ENCODE data around the gene KIF23. TPM values are rescaled to one million over a fixed set of nuclear protein-coding genes. Genes with fewer than 3 reads are reported as not detected.

Gene KIF23
- total RNA-seq, 1 experiment from 2014 or later: 87.8 TPM

GRCh38 chr15:69468241-69469121 is 54.3 kb downstream of the KIF23 start:
- CTCF ChIA-PET: interaction anchor here (1.4 to 5.6 kb wide), 2 partner anchors 8 to 11 kb away, joined by 3 to 40 read pairs; no protein-coding TSS in a partner anchor
- no peaks in the 10 kb centered on the region for H3K9me3 Mint-ChIP-seq
- POLR2A ChIA-PET: no interaction called here
- peaks cover 2% of the 10 kb centered on the region for H3K4me1 Mint-ChIP-seq
- ATAC-seq: no peak
- H3K27me3 Mint-ChIP-seq (ENCODE audit: low read depth): no peaks in the 10 kb centered on the region
- H3K4me3 Mint-ChIP-seq: no peak overlapping the region
- no peak for DNase-seq (ENCODE audit: low spot score)
- no peaks in the 10 kb centered on the region for H3K36me3 Mint-ChIP-seq
- no peak overlapping the region for H3K27ac Mint-ChIP-seq
- no peak for TF ChIP-seq ZNF317 (CRISPR knock-in tag; IDR thresholded peaks at IDR 0.05; ENCODE audit: borderline replicate concordance, low read depth)
- TF ChIP-seq, protein P1, sequence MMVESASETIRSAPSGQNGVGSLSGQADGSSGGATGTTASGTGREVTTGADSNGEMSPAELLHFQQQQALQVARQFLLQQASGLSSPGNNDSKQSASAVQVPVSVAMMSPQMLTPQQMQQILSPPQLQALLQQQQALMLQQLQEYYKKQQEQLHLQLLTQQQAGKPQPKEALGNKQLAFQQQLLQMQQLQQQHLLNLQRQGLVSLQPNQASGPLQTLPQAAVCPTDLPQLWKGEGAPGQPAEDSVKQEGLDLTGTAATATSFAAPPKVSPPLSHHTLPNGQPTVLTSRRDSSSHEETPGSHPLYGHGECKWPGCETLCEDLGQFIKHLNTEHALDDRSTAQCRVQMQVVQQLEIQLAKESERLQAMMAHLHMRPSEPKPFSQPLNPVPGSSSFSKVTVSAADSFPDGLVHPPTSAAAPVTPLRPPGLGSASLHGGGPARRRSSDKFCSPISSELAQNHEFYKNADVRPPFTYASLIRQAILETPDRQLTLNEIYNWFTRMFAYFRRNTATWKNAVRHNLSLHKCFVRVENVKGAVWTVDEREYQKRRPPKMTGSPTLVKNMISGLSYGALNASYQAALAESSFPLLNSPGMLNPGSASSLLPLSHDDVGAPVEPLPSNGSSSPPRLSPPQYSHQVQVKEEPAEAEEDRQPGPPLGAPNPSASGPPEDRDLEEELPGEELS (CRISPR knock-in tag; IDR thresholded peaks at IDR 0.05): no peak
- TF ChIP-seq JUN (CRISPR knock-in tag; IDR thresholded peaks at IDR 0.05): no peak
- TF ChIP-seq GABPB1 (CRISPR knock-in tag; IDR thresholded peaks at IDR 0.05): no peak
- TF ChIP-seq E2F4 (CRISPR knock-in tag; IDR thresholded peaks at IDR 0.05; ENCODE audit: borderline replicate concordance, low read depth): no peak
- no peak for TF ChIP-seq ZNF232 (CRISPR knock-in tag; IDR thresholded peaks at IDR 0.05)
- no peak for TF ChIP-seq AR (CRISPR knock-in tag; IDR thresholded peaks at IDR 0.05)
- TF ChIP-seq, protein P2, sequence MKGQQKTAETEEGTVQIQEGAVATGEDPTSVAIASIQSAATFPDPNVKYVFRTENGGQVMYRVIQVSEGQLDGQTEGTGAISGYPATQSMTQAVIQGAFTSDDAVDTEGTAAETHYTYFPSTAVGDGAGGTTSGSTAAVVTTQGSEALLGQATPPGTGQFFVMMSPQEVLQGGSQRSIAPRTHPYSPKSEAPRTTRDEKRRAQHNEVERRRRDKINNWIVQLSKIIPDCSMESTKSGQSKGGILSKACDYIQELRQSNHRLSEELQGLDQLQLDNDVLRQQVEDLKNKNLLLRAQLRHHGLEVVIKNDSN (CRISPR knock-in tag; IDR thresholded peaks at IDR 0.05): no peak
- TF ChIP-seq ZNF416 (CRISPR knock-in tag; IDR thresholded peaks at IDR 0.05): no peak
- TF ChIP-seq CREM (CRISPR knock-in tag; IDR thresholded peaks at IDR 0.05): no peak
- TF ChIP-seq RELA (CRISPR knock-in tag; IDR thresholded peaks at IDR 0.05; ENCODE audit: borderline replicate concordance): no peak
- no peak for TF ChIP-seq ELF4 (CRISPR knock-in tag; IDR thresholded peaks at IDR 0.05; ENCODE audit: low read depth)
- TF ChIP-seq ZNF512 (CRISPR knock-in tag; IDR thresholded peaks at IDR 0.05; ENCODE audit: borderline replicate concordance): no peak

DNA sequence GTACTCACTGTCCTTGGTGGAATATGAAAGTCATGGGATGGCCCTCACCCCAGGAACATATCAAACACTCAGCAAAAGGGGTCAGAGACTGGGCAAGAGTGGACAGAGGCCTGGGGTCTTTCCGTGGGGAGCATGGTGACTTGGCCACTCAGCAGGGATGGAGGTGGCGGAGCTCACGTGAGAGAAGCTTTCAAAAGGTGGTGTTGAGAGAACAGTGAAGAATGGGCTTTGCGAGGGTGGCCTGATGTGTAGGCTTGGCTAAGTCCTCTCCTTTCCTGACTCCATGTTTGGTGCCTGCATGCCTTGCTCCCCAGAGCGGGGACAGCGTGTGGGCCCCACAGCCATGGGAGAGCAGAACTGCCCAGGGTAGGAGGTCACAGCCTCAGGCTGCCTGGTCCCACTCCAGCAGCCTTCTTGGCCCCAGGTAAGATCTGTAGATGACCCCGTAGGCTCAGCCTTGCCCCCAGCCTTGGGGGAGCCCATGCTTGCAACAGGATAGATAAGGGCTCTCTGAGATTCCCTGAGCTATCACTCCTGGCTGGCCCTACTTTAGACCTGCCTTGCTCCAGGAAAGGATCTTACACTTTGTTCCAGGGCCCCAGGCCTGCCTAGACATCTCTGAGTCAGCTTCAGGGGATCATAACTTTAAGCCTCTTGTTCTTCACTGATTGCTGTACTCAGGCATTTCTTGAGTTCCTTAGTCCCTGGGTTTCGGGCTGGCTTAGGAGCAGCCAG is 55.5 kb downstream of the KIF23 start:
- ATAC-seq: no peak
- H3K36me3 Mint-ChIP-seq: no peaks in the 10 kb centered on the region
- ChIA-PET CTCF (interaction anchor here (5.6 kb wide), 1 partner anchor 7 kb away, joined by 40 read pairs; no protein-coding TSS in a partner anchor), POLR2A (no interaction called here)
- no peak overlapping the region for H3K4me3 Mint-ChIP-seq
- H3K4me1 Mint-ChIP-seq: no peaks in the 10 kb centered on the region
- no peak for DNase-seq (ENCODE audit: low spot score)
- no peaks in the 10 kb centered on the region for H3K9me3 Mint-ChIP-seq
- H3K27ac Mint-ChIP-seq: no peak overlapping the region
- no peaks in the 10 kb centered on the region for H3K27me3 Mint-ChIP-seq (ENCODE audit: low read depth)
- TF ChIP-seq CREM (CRISPR knock-in tag; IDR thresholded peaks at IDR 0.05): no peak
- TF ChIP-seq ZNF263 (CRISPR knock-in tag; IDR thresholded peaks at IDR 0.05; ENCODE audit: low read depth): no peak
- TF ChIP-seq, protein P2 (CRISPR knock-in tag; IDR thresholded peaks at IDR 0.05): no peak
- TF ChIP-seq NR3C1 (CRISPR knock-in tag; conservative IDR thresholded peaks at IDR 0.05; ENCODE audit: low read depth): no peak
- no peak for TF ChIP-seq ETV6 (CRISPR knock-in tag; IDR thresholded peaks at IDR 0.05)
- no peak for TF ChIP-seq ZBTB21 (CRISPR knock-in tag; IDR thresholded peaks at IDR 0.05; ENCODE audit: borderline replicate concordance)
- no peak for TF ChIP-seq ZNF416 (CRISPR knock-in tag; IDR thresholded peaks at IDR 0.05)
- TF ChIP-seq ZNF423 (CRISPR knock-in tag; IDR thresholded peaks at IDR 0.05): no peak
- TF ChIP-seq NFE2L1 (CRISPR knock-in tag; IDR thresholded peaks at IDR 0.05): no peak
- TF ChIP-seq SP1 (CRISPR knock-in tag; conservative IDR thresholded peaks at IDR 0.05): no peak
- no peak for TF ChIP-seq JAZF1 (CRISPR knock-in tag; IDR thresholded peaks at IDR 0.05)
- TF ChIP-seq HMGA2 (CRISPR knock-in tag; IDR thresholded peaks at IDR 0.05): no peak
- TF ChIP-seq SOX15 (CRISPR knock-in tag; IDR thresholded peaks at IDR 0.05): no peak
- no peak for TF ChIP-seq GTF2I (CRISPR knock-in tag; conservative IDR thresholded peaks at IDR 0.05)
